Stimulated activated naive CD4-positive, alpha-beta T cell treated with Interleukin-2 at 50 U/mL for 16 hours (primary cell): Measurements from ENCODE around the gene ARHGEF12.

Experiments used
- DNase-seq: peaks from one replicate; lab custom pipeline; 2025; lab: John Stamatoyannopoulos, UW

The ARHGEF12 gene

DNA sequence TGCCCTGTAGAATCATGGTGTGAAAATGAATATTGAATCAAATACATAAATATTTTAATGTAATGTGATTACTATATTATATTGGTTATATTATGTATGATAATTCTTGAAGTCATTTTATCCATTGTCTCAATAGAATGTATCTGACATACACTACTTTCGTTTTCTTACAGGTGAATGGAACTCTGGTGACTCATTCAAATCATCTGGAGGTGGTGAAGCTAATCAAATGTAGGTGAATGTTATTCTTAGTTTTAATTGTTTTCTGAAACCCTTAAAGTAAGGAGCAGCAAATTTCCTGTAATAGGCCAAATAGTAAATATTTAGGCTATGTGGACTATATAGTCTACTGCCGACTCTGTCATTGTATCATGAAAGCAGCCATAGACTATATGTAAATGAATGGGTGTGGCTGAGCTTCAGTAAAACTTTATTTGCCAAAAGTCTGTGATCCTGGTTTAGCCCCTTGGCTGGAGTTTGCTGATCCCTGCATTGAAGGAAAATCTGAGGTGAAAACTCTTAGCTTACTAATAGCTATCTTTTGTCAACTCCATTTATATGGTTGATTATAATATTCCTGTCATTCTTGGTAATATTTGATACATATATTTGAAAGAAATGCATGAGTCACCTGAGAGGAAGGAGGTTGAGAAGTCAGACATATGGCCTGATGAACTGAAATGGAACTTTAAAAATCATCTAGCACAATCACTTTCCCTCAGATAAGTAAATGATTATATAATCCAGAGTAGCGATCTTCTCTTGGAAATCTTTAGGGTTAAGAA is 88.2 kb downstream of the ARHGEF12 start:
- no peak for DNase-seq

DNA sequence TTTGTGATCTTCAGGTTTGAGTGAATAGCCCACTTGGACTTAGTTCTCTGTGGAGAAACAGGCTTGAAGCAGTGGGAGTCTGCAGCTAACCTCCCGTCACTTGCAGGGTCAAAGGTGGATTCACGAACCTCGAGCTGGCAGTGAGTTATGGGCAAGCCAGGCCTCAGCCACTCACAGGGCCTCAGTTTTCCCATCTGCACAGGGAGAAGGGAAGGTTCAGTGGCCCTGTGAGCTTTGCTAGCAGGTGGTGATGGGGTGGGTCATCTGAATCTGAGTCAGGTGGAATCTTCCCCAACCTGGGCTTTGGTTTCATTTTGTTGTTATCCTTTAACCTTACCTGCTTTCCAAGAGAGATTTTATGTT is 88.7 kb downstream of the ARHGEF12 start:
- no peak for DNase-seq

DNA sequence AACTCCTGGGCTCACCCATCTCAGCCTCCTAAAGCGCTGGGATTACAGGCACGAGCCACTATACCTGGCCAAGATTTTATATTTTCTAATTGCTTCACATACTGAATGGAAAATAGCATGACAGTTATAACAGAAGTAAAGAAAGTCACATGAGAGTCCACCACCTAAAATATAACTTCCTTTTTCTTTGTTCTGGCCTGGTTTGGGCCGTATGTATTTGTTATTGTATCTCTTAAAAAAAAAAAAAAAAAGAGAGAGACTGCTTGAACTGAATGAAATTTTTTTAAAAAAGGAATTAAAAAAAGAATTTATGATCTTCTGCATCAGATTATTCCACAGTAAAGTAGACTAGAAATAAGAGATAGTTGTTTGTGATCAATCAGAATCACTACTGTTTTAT is 89.3 kb downstream of the ARHGEF12 start:
- DNase-seq: no peak

DNA sequence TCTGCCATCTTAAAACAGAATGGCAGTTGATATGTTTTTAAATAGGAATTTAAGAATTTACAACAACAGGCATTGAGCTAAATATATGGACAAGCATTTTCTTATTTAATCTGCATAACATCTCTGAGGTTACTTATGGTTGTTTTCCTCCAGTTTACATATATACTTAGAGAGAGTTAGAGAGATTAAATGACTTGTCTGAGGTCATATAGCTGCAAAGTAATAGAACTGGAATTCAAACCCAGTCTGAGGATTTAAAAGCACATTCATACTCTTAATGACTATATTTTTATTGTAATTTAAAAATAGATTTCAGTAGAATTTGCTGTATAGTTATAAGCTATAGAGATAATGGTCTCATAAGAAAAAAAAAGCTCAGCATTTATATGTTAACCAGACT is 93.9 kb downstream of the ARHGEF12 start:
- no peak for DNase-seq

DNA sequence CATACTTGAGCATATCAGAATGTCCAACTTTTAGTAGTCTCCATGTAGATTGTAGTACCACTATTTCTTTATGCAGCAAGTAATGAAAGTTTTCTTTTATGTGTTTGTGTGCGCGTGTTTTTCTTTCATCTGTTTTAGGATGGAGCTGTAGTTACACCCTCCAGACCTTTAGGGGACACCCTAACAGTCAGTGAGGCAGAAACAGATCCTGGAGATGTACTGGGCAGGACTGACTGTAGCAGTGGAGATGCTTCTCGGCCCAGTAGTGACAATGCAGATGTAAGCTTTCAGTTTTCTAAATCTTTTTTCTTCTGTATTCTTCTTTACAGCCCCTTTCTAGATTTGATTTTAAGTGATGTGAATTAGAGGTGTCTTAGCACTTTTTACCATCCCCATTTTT is 95.4 kb downstream of the ARHGEF12 start:
- peak; percentile 2 for DNase-seq

DNA sequence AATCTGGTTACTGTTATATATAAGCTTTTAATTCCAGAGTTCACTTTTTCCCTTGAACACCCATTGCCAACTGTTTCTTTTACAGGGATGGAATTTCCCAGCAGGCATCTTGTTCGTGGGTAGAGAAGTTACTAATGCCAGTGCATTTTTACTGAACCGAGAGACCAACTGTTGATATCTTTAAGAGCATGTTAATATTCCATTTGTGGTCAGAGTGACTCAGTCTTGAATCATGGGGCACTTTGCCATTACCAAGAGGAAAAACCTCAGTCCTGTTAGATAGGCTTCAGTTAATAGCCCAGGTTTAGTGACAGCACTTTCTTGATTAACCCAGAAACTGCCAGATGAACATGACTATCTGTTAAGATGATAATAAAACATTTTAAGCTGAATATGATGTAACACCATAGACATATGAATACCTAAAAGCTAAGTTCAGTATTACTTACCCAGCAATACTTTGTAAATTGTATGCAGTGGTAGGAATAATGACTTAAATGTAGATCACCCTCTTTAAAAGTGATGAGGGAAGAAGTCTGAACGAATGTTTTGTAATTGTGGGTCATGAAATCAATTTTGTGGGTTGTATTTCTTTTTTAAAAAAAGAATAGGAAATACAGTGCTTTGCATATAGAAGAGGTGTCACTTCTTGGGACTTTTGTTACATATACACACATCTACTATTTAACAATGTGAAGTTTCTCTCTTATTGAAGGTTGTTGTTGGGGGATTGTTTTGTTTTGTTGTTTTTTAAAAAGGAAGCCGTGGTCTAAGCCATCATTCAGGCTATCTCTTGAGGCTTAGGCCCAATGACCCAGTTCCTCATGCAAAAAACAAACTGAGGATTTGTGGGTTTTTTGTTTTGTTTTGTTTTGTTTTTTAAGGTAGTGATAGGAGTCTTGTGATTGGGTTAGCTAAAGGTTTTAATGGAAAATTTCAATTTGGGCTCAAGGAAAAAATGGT is 96.1 kb downstream of the ARHGEF12 start:
- DNase-seq: no peak

DNA sequence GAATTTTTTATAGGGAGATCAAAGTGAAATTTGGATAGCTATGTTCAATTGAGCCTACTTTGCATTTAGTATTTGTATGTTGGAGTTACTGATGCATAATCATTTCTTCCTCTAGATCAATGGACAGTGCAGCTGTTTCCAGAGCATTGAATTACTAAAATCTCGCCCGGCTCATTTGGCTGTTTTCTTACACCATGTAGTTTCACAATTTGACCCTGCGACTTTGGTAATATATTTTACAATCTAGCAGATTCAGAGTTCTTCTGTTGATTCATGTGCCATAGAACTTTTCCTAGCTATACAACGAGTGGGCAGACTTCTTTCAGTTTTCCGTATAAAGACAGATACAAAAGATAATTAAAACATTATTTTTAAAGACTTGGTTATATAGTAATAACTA is 105.4 kb downstream of the ARHGEF12 start:
- DNase-seq: no peak

DNA sequence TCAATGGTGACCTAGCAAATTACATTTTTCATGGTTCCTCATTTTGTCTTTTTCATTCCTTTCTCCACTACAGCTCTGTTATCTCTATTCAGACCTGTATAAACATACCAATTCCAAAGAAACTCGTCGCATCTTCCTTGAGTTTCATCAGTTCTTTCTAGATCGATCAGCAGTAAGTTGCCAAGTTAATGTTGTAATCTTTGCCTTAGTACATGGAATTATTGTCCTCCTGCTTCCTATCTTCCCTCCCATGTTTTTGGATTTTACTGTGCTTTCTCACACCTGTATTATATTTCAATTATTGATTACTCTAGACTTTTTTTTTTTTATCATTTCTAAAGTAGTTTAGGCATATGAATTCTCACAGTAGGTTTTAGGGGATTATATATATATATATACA is 105.8 kb downstream of the ARHGEF12 start:
- DNase-seq: no peak

DNA sequence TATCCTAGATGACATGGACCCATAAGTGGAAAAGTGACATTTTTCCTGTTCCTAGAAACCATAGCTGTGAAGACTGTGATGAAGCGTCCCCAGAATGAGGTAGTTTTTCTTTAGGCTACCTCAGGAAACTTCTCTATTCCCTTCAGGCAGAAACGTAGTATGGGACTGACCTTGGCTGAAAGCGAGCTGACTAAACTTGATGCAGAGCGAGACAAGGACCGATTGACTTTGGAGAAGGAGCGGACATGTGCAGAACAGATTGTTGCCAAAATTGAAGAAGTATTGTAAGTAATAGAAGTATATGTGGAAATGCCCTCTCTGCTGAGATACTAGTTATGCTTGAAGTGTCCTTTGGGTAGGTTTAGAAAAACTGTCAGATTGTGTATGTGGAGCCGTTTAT is 110.6 kb downstream of the ARHGEF12 start:
- DNase-seq: no peak

DNA sequence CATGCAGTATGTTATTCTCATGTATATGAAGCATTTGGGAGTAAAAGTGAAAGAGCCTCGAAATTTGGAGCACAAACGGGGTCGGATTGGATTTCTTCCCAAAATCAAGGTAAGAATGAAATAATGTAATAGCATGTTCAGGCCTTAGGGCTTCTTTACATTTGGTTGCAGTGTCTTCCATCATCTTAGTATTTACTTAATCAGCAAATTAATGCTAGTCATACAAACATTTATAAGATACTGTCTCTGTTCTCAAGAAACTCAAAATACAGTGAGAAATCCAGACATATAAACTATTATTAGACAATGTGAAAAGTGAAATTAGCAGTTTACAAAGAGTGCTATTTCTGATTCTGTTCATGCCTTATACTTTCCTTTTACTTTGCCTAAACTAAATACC is 112.0 kb downstream of the ARHGEF12 start:
- no peak for DNase-seq

DNA sequence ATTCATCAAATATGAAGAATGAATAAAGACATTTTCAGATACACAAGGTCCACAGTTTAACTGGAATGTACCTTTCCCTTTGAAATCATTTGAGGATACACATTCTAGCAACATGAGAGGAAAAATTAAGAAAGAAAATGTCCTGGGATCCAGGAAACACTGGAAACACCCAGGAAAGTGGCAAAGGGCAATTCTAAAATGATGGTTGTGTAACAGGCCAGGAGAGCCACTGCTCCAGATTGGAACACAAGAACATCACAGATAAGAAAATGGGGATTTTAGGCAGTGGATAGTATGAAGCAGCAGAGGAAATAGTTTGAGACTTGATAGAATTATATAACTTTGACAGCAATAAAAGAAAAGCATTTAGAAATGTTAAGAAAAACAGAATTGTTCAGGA is 119.3 kb downstream of the ARHGEF12 start:
- no peak for DNase-seq

DNA sequence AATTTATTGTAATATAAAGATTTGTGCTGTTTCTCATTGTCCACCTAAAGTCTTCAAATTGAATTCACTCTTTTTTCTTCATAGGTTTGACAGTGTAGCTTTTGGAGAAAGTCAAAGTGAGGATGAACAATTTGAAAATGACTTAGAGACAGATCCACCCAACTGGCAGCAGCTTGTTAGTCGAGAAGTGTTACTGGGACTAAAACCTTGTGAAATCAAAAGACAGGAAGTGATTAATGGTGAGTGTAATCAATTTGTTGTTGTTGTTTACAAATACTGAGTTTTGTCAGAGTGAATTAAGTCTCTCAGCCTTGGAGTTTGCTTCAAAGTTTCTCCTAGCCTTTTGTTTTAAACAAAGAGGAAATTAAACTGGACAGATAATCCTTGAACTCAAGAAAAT is 121.8 kb downstream of the ARHGEF12 start:
- no peak for DNase-seq

DNA sequence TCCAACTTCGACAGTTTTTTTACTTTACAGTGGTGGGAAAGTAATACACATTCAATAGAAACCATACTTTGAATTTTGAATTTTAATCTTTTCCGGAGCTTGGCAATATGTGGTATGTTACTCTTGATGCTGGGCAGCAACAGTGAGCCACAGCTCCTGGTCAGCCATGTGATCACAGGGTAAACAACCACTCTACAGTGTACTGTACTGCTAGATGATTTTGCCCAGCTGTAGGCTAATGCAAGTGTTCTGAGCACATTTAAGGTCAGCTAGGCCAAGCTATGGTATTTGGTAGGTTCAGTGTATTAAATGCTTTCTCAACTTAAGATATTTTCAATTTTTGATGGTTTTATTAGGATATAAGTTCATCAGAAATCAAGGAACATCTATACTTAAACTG is 126.6 kb downstream of the ARHGEF12 start:
- no peak for DNase-seq

DNA sequence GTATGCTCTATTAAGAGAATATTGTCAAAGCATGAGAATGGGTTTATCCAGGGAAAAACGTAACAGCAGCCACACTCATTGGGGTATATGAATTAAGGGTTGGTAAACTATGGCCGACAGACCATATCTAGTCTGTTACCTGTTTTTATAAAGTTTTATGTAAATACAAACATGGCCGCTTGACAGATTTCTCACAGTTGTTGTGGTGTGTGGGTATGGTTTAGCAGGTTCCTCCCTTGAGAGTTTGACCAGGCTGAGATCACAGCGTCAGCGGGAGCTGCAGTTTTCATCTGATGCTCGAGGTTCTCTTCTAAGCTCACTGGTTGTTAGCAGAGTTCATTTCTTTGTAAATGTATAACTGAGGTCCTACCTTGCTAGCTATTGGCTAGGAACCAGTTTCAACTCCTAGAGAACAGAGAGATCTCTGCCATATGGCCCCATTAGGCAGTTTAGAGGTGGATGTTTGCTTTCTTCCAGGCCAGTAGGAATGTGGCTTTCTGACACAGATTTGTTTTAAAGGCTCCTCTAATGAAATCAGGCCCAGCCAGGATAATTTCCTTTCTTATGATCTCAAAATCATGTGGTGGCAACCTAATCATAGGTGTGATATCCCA is 129.8 kb downstream of the ARHGEF12 start:
- no peak for DNase-seq

DNA sequence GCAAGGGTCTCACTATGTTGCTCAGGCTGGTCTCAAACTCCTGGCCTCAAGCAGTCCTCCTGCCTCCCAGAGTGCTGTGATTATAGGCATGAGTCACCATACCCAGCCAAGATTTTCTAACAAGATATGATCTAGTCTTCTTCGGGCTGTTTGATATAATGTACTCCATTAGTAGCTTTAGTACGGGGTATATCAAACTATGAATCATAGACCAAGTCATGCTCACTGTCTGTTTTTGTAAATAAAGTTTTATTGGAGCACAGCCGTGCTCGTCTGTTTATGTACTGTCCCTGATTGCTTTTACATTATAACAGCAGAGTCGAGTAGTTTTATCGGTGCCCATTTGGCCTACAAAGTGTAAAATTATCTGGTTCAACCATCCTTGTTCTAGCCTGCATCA is 131.4 kb downstream of the ARHGEF12 start:
- DNase-seq: no peak

DNA sequence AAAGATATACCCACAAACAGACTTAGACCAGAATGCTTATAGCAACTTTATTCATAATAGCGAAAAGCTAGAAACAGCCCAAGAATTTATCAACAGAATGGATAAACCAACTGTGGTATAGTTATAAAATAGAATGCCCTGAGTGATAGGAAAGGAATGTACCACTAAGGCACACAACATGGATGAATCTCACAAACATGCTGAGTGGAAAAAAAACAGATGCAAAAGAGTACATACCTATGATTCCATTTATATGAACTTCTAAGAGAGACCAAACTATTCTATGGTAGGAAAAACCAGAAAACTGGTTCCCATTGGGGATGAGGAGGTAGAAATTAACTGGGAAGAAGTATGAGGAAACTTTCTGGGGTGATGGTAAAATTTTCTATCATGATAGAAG is 134.9 kb downstream of the ARHGEF12 start:
- no peak for DNase-seq

DNA sequence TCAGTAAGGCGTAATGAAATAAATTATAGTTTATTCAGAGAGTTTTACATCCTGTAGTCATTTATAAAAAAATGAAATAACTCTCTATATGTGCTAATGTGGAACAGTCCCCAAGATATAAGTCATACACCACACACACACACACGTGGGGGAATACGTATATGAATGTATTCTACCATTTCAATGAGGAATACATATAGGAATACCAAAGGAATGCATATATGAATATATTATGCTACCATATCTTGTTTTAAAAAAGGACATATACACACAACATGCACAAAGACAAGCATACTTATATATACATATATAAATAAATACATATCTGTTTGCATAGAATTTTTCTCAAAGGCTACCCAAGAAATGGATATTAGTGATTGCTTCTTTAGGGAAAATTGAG is 135.8 kb downstream of the ARHGEF12 start:
- DNase-seq: no peak

DNA sequence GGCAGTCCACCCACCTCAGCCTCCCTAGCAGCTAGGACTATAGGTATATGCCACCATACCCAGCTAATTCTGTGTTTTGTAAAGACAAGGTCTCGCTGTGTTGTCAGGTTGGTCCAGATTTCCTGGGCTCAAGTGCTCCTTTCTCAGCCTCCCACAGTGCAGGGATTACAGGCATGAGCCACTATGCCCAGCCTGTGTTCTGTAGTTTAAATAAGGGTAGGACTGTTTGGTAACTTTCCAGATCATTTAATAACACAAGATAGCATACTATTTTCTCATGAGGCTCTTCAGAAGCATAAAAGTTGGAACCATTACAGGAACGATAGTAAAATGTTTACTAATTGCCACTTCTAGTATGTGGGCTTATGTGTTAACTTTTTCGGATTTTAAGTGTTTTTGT is 137.3 kb downstream of the ARHGEF12 start:
- DNase-seq: no peak

DNA sequence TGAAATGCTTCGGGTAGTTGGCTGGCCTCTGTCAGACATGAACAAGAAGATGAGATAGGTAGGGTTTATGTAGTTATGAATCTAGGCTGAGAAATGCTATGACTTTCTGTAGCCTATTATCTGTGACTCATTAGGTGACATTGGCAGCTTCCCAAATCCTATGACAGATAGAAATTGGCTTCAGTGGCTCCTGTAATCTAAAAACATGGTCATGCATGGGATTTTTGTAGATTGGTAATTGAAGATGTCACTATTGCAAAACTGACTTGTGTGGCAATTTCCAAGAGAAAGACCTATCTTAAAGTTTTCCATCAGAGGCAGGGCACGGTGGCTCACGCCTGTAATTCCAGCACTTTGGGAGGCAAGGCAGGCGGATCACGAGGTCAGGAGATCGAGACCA is 145.9 kb downstream of the ARHGEF12 start:
- no peak for DNase-seq

DNA sequence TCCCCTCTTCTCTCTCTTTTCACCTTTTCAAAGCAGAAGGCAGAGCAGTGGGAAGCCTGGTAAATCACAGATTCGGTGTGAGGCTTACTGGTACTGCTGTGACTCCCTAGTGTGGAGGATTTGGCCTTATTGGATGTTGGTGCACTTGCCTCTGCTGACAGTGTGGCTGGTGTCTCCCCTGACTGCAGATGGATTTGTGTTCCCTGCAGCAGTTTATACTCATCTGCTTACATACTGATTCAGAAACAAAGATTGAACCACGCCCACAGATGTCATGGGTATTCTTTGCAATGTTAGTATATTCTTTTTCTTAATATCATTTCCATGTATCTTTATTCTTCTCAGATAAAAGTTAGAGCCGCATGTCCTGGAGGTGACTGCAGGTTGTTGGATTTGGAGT is 148.5 kb downstream of the ARHGEF12 start:
- DNase-seq: no peak

DNA sequence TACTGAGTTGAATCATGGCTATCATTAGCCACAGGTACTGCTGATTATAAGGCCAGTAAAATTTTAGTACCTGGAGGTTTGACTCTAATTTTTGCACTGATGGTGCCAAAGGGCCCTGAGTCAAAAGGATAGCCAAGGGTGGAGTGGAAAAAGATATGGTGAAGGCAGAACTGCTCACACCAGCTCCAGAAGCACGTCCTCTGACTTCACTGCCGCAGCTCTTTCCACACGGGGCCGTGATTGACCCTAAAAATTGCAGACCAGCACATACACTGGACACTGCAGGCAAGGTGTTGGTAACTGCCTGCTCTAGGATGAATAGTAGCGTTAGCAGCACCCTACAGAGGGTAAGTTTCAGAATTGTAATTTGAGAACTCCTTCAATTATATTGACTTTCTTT is 149.9 kb downstream of the ARHGEF12 start:
- DNase-seq: no peak

DNA sequence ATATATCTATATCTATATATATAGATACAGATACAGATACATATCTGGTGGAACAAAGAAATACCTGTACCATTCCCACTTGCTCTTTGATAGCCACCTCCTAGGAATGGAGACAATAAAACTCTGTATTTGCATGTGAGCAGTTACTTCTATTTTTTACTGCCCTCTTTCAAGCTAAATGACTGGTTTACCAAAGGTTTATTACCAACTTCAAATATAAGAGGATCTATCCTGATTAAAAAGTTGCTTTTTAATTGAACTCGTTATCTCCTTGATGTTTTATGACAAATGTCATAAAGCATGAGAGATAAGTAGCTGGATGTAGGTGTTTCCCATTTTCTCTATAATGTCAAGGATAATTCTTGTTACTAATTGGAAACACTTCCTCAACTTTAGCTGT is 153.6 kb downstream of the ARHGEF12 start:
- no peak for DNase-seq

DNA sequence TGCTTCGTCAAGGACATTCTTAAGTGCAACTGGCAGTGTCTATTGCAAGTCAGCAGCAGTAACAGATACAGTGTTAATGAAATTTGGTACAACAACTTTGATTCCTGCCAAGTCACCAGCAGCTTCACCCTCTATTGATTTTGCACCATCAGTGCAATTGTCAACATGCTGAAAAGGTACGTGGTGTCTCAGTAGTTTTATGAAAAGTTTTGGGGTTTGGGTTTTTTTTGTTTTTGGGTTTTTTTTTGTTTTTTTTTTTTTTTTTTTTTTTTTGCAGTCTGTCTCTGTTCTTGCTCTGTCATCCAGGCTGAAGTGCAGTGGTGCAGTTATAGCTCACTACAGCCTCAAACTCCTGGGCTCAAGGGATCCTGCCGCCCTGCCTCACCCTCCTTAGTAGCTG is 156.3 kb downstream of the ARHGEF12 start:
- DNase-seq: no peak
